Measurements from ENCODE around the gene IRF2.

DNA sequence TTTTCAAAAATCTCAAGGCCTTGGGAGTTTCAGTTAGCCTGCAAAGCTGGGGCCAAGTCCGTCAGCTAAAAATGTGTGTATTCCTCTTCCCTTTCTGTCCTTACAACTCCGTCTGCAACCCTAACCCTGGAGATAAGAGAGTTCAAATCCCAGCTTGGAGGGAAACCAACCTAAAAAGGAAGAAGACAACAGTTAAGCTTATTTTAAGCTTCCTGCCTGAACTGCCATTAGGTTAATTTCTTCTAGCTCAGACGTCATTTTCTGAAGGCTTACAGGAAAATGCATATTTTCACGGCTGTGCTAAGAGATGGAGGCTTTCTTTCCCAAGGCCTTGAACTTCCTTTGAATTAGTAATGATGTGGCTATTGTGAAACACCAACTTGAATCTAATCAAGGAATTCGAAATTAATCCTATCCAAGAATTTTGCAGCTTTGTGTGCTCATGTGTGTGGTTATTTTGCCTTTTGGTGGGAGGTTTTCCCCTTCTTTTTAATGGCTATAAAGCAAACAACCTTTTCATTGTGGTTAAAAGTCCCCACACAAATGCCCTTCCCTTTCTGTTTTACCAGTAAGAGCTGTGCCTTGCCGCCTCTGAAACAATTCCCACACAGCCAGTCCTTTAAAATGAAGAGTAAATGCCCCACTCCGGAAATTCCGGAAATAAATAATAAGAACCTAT lies 103.5 kb downstream of the IRF2 start:
- no peak for TF ChIP-seq EZH2 (IDR thresholded peaks at IDR 0.05; ENCODE audit: low read length)
- TF ChIP-seq, protein P1, sequence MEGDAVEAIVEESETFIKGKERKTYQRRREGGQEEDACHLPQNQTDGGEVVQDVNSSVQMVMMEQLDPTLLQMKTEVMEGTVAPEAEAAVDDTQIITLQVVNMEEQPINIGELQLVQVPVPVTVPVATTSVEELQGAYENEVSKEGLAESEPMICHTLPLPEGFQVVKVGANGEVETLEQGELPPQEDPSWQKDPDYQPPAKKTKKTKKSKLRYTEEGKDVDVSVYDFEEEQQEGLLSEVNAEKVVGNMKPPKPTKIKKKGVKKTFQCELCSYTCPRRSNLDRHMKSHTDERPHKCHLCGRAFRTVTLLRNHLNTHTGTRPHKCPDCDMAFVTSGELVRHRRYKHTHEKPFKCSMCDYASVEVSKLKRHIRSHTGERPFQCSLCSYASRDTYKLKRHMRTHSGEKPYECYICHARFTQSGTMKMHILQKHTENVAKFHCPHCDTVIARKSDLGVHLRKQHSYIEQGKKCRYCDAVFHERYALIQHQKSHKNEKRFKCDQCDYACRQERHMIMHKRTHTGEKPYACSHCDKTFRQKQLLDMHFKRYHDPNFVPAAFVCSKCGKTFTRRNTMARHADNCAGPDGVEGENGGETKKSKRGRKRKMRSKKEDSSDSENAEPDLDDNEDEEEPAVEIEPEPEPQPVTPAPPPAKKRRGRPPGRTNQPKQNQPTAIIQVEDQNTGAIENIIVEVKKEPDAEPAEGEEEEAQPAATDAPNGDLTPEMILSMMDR (optimal IDR thresholded peaks at IDR 0.05 in 1 of 3, IDR thresholded peaks at IDR 0.05 in 1 of 3, conservative IDR thresholded peaks at IDR 0.05 in 1 of 3; ENCODE audit: extremely low read depth in 1 of 3, insufficient read depth in 2 of 3, low read length in 3 of 3) = no peak
